GM10248 (cell line): ENCODE data around the gene IZUMO1.

Source experiments
- CTCF ChIA-PET: fragments of 300-600 bp; sonication (Branson Sonifier 250); formaldehyde crosslinking; extraction: SDS; loops from one replicate; lab custom pipeline; 2021; ENCODE audit warnings: antibody characterized with exemption; lab: Yijun Ruan, JAX
- POLR2A ChIA-PET: fragments of 350-650 bp; sonication (Branson Sonifier 250); formaldehyde crosslinking; extraction: SDS; loops from one replicate; lab custom pipeline; 2020; ENCODE audit warnings: antibody characterized with exemption; lab: Yijun Ruan, JAX
- DNase-seq: peaks from one replicate; pipeline ENCODE4 v3.0.0; 2012; ENCODE audit errors: extremely low spot score
- CTCF ChIP-seq: IDR thresholded peaks from 2 replicates; pipeline ENCODE4 v1.5.1; 2012; ENCODE audit warnings: mild to moderate bottlenecking, low read depth; ENCODE audit errors: extremely low read depth, missing control alignments, control extremely low read depth

The IZUMO1 gene

GRCh38 chr19:48784527-48784926 is 37.8 kb upstream of the IZUMO1 start:
- TF ChIP-seq CTCF: no peak
- POLR2A ChIA-PET: no interaction called here
- no peak for DNase-seq
- CTCF ChIA-PET: interaction anchor here (0.7 to 6.2 kb wide), 7 partner anchors 9 to 314 kb away, joined by 3 to 43 read pairs (median 4); partner anchors contain the start of gene HSD17B14

- CTCF ChIA-PET: interaction anchor here (1.3 to 6.2 kb wide), 5 partner anchors 15 to 317 kb away, joined by 3 to 43 read pairs (median 3); partner anchors contain the start of genes GYS1 and RUVBL2
- no peak for TF ChIP-seq CTCF
- POLR2A ChIA-PET: interaction anchor here (0.6 kb wide), 1 partner anchor 447 kb away, joined by 3 read pairs; no protein-coding TSS in a partner anchor
- no peak for DNase-seq
Observed at GRCh38 chr19:48780631-48781391, 34.1 kb upstream of the IZUMO1 start.

GRCh38 chr19:48779636-48780035 is 32.9 kb upstream of the IZUMO1 start:
- no peak for TF ChIP-seq CTCF
- POLR2A ChIA-PET: no interaction called here
- CTCF ChIA-PET: interaction anchor here (1.2 to 5.2 kb wide), 5 partner anchors 8 to 318 kb away, joined by 3 to 19 read pairs (median 3); no protein-coding TSS in a partner anchor
- DNase-seq: no peak

- TF ChIP-seq CTCF: no peak
- no peak for DNase-seq
- ChIA-PET POLR2A (no interaction called here), CTCF (interaction anchor here (1.1 to 4.9 kb wide), 2 partner anchors 10 to 18 kb away, joined by 3 to 19 read pairs; no protein-coding TSS in a partner anchor)
Observed at GRCh38 chr19:48777720-48778119, 31.0 kb upstream of the IZUMO1 start.

GRCh38 chr19:48777139-48777538 is 30.4 kb upstream of the IZUMO1 start:
- TF ChIP-seq CTCF: no peak
- CTCF ChIA-PET: interaction anchor here (1.1 to 4.9 kb wide), 2 partner anchors 11 to 19 kb away, joined by 3 to 19 read pairs; no protein-coding TSS in a partner anchor
- no peak for DNase-seq
- POLR2A ChIA-PET: no interaction called here

GRCh38 chr19:48772503-48772953 is 25.8 kb upstream of the IZUMO1 start:
- ChIA-PET POLR2A (no interaction called here), CTCF (no interaction called here)
- DNase-seq: no peak
- no peak for TF ChIP-seq CTCF
